Measurements from ENCODE around the gene PAQR4.

PAQR4 gene

DNA sequence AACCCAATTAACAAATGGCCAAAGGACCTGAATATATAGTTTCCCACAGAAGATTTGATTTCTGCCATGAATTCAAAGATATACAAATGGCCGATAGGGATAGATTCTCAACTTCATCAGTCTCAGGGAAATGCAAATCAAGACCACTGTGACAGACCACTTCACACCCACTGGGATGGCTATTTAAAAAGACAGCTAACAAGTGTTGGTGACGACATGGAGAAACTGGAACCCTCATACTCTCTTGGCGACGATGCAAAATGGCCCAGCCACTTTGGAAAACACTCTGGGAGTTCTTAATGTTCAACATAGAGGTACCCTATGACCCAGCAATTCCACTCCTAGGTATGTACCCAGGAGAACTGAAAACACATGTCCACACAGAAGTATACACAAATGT is 22.5 kb upstream of the PAQR4 start:
- DNase-seq: no peak

DNA sequence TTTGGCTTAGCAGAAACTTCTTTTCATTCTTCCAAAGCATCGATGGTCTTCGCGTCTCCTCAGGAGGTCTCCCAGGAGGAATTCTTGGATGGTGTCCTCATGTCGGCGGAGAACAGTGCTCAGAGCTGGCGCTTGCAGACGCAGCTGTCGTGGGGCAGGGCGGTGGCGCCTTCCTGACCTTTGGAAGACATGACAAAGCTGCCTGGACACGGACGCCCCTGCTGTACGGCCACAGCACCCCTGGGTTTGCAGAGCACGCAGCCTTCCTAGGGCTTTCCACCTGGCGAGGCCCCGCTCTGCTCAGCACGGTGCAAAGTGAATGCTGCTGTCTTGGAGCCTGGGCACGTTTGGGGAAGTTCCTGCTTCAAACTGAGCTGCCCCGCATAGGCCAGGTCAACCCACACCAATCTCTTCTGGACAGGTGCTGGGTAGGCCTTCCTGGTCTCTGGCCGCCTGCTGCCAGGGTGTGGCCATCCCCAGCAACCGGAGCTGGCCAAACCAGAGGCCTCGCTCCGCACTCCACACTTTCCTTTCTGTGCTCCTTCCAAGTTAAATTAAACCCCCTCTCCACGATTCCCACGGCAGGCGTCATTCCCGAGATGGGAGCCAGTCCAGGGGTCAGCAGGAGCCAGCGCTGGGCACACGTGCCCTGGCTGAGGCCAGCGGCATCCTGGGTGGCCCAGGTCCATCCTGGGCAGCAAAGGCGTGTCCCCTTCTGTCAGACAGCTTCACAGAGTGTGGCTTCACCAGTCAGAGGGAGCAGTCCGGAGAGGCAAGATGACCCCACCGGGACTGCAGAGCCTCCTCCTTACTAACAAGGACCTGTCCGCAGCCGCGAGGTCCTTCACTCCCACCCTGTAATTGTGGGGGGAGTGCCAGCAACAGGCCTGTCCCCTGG is 20.1 kb upstream of the PAQR4 start:
- DNase-seq: no peak

DNA sequence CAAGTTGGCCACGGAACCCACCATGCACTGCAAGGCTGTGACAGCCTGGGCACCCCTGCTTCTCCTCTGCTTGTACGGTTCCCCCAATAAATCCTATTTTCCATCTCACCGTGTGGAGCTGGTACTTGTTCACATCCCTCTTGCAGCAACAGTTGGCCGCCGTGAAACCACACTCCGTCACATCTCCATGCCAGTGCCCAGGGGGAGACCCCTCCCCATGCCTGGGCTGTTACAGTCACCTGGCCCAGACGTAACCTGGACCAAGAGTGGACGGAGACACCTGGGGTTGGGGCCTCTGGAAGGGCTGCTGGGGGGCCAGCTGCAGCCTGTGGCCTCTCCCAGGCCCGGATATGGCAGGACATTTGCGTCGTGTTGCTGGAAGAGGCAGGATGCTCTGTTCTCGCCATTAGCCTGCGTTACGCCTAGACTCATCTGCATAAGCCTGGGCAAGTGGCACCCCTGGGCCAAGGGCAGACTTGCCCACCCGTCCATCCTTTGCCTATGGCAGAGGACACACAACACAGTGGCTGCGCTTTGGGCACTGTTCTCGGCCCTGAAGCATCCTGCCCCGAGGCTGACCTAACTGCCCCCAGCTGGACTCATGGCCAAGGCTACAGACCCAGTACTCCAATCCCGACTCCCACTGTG is 19.3 kb upstream of the PAQR4 start:
- no peak for DNase-seq

DNA sequence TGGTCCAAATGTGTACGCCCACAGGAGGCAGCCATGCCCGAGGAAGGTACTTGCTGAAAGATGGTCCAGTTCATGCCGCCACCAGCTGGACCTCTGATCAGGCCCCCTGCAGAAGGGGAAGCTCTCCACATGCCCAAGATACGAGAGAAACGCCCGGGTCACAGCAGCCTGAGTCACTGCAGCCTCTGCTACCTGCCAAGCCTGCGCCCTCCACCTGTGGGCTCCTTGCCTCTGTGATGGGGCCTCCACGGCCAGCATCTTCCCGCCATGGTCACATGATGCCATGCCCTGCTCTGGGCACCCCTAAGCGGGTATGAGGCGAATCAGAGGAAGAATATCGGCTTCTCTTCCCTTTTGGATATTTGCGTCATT is 18.8 kb upstream of the PAQR4 start:
- DNase-seq: no peak

DNA sequence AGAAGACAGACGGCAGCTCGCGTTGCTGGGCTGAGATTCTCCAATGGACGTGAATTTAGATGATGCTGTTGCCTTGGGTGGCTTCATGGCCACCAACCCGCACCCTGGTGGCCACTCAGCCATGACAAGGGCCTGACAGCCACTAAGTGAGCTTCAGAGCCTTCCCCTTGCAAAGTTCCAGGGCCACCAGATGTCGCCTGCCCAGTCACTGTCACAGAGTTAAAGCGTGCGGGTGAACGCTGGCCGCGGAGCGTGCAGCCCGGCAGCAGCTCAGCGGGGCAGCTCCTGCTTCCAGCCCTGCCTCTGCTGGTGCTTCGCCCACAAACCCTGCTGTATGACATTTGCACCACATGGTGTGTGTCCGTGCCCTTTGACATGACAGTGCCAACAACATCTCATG is 18.4 kb upstream of the PAQR4 start:
- no peak for DNase-seq

DNA sequence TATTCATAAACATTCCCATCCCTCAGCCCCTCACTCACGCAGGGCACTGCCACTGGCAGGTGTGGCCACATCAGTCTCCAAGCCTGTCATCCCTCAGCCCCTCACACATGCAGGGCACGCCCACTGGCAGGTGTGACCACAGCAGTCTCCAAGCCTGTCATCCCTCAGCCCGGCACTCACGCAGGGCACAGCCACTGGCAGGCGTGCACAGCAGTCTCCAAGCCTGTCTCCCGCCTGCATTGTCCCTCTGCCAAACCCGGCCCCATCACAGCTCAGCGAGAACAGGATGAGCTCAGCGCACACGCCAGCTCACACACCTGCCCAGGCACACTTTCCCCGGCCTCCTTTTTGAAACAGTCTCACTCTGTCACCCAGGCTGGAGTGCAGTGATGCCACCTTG is 16.5 kb upstream of the PAQR4 start:
- no peak for DNase-seq

DNA sequence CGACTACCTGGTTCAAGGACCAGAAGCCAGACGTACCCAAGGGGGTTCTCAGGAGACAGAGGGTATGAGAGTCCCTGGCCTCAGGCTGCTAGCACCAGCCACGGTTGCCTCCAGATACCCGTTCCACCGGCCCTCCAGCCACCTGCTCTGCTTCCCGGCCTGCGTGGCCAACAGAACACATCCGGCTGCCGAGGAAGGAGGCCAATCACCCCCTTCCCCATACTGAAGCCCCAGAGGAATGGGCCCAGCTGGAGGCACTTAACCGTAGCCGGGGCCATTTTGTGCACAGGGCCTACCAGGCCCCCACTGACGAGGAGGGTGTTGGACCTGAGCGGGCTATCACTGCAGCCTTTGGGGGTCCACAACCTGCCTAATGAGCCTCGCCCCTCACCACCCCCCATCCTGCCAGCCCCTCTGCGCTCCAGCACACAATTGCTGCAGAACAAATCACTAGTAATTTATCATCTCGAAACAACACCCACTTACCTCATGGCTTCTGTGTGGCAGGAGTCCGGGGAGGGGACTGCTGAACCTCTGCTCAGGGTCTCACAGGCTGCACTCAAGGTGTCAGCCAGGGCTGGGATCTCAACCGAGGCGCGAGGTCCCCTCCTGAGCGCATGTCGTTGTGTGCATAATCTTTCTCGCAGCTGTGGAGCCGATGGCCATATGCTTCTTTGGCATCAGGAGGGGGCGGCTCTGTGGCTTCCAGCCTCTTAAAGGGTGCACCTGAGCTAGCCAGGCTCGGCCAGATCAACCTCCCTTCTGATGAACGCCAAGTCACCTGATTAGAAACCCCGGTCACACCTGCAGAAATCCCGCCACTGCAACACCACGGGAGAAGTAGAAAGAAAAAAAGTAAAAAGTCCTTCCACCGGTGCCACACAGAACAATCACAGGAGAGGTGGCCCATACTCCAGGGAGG is 15.2 kb upstream of the PAQR4 start:
- DNase-seq: no peak

DNA sequence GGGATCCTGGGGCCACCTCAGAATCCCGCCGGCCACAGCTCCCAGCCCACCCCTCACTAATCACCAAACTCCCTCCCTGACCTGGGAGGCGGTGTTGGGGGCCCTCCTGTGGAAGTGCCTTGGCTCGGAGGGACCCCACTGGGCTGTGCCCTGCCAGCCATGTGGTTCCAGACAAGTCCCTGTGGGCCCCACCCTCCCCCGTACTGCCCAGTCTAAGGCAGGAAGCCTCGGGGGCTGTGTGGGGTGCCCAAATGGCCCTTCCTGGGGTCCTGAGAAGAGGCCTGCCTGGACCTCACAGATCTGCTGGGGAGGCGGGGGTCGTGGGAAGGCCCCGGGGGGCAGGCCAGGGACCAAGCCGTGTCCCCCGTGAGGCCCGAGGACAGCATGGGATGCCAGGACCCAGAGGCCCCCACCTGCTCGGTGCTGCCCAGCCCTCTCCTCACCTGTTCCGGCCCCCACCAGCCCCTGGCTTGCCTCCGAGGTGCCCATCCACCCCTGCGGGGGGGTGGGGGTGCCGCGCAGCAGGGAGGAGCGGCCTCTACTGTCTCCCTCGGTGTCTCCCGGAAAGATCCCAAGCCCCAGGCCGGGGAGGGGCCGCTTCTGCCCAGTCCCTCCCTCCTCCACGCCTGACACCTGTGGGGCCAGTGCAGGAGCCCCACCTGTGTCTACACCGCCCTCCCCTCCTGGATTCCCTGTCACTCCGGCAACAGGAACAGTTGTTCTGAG is 14.3 kb upstream of the PAQR4 start:
- DNase-seq: no peak

DNA sequence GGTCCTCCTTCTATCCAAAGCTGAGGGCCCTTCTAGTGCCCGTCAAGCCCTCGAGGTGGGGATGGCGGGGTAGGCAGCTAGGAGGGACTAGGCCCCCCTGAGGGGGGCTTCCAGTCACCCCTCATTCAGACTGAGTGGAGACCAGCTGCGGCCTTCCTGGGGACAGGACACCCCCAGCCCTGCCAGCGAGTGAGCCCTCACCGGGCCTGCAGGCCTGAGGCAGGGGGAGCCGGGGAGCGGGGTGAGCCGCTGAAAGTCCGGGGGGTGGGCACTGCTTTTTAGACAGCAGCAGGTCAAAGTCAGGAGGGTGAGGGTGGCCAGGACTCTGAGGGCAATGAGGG is 13.7 kb upstream of the PAQR4 start:
- DNase-seq: no peak

DNA sequence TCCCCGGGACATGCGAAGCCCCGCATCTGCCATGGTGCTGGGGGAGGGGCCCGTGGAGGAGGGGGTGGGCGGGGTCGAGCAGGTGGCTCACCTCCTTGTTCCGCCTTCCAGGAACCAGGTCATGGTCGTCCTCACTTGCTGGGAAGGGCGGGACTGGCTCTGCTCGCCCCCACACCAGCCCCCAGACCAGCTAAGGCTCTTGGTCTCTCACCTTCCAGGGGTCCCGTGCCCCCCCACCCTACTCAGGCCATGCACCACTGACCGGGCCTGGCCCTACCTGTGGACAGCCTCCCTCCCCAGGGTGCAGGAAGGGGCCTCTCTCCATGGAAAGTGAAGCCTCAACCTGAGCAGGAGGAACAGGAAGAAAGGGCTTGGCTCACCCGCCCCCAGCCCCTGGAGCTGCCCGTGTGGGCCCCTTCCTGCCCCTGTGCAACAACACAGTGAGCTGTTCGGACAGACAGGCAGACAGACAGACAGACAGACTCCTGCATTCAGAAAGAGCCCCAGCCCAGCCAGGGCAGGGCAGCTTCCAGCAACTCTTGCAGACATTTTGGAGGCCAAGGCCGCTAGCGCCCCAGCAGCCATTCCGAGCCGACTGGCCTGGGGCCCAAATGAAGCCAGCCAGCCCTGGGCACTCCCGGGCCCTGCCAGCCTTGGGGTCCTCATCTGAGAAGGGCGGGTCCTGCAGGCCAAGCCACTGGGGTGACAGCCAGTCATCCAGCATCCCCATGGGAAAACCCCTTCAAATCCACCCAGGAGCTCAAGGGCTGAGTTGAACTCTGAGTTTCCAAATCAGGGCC is 13.2 kb upstream of the PAQR4 start:
- no peak for DNase-seq

DNA sequence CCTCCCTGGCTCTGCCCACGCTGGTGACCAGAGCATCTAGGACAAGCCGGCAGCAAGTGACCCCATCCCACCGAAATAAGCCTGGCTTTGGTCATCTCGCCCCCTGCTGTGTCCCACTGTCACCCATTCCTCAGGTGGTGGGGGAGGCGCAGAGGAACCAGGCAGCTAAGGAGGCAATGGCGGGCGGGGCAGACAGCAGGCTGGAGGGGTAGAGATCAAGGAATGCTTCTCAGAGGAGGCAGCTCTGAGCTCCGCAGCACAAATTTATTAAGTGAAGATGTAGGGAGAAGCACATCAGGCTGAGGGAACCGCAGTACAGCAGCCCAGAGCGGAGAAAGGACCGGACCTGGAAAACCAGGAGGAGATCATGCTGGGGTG is 12.6 kb upstream of the PAQR4 start:
- no peak for DNase-seq

DNA sequence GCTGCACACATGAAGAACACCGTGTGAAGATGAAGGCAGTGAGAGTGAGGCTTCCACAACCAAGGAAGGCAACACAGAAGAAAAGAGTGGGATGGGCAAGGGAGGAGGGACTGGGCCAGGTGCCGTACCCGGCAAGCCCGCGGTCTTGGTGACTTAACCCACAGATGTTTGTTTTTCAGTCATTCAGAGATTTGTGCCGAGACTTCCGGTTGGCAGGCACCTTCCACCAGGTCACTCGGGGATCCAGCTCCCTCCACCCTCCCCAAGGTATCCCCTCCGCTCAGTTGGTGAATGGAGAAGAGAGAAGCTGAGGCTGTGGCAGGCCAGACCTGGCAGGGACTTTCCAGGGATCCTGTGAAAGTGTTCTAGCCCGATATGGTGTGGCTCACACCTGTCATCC is 9.9 kb upstream of the PAQR4 start:
- no peak for DNase-seq

DNA sequence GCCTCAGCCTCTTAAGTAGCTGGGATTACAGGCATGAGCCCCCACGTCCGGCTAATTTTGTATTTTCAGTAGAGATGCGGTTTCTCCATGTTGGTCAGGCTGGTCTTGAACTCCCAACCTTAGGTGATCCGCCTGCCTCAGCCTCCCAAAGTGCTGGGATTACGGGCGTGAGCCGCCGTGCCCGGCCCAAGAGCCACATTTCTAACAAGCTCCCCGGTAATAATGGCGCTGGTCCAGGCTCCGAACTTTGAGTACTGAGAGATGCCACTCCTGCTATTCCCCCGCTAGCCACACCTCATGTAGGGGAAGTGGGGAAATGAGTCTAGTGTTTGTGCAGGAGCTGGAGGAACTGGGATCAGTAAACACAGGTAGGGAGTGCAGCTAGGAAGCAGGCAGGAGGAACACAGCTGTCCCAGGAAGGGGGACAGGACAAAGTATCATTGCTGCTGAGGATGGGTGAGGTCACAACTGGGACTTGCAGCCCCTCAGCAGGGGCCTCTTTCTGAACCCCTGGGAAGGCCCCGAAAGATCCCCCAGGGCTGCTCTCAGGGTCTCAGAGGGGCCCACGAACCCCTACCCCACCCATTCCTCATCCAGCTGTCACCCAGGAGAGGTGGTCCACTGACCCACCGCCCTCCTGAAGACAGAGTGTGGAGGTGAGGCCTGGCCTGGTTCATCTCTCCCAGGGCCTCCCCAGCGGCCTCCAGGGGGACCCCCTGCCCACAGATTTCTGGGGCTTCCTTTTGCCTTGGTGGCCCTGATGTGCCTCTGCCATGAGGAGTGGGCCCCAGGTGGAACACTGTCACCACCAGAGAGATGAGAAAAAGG is 8.8 kb upstream of the PAQR4 start:
- DNase-seq: no peak

DNA sequence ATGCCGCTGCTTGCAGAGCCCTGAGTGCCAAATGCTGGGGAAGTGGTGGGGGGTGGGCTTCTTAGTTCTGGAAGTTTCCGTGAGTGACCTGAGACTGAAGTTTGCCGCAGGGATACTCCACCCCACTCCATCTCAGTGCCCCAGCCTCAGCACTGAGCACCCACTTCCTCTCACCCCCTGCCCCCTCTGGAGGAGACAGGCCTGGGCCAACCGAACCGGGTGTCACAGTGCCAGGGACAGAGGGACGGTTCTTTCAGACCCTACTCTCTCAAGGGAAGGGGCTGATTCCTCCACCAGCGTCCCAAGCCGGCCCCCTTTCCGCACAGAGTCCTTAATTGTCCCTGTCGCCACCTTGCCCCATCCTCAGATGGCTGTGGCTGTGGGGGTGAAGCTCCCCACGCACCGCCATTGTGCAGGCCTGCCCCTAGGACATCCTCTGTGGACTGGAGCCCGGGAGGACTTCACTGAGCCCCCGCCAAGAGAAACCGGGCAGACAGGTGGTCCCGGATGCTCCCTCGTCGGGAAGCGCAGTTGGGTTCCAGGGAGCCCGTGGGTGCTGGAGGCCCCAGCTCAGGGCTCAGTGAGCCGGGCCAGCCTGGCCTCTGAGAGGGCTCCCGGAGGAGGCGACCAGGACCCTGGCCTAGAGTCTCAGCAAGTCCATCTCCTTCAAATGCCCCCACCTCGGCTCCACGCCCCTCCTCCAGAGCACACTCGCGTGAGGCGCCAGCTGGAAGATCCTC is 6.6 kb upstream of the PAQR4 start:
- no peak for DNase-seq

DNA sequence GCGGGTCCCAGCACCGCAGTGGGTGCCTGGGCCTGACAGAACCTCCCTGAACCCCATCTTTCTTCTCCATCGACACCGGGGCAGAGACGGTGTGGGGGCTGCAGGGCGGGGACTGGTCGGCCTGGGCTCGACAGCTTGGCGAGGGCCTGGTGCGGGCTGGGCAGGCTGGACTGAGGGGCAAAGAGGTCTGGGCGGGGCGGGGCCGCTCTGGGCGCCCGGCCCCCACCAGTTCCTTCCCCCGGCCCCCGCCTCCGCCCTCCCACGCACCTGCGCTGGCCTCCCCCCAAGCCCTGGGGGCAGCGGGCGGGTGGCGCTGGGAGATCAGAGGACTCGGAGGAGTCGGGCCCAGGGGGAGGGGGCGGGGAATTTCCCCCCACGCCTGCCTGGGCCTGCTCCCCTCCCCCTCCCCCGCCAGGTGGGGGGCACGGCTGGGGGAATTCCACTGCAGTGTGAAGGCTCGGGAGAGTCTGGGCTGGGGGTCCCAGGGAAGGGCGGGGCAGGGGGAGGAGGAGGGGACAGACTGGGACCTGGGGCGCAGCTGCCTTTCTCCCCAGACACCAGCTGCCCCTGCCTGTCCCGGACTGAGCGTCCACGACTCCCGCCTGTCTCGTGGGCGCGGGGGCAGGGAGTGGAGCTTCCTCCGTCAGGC is 6.0 kb upstream of the PAQR4 start:
- no peak for DNase-seq

DNA sequence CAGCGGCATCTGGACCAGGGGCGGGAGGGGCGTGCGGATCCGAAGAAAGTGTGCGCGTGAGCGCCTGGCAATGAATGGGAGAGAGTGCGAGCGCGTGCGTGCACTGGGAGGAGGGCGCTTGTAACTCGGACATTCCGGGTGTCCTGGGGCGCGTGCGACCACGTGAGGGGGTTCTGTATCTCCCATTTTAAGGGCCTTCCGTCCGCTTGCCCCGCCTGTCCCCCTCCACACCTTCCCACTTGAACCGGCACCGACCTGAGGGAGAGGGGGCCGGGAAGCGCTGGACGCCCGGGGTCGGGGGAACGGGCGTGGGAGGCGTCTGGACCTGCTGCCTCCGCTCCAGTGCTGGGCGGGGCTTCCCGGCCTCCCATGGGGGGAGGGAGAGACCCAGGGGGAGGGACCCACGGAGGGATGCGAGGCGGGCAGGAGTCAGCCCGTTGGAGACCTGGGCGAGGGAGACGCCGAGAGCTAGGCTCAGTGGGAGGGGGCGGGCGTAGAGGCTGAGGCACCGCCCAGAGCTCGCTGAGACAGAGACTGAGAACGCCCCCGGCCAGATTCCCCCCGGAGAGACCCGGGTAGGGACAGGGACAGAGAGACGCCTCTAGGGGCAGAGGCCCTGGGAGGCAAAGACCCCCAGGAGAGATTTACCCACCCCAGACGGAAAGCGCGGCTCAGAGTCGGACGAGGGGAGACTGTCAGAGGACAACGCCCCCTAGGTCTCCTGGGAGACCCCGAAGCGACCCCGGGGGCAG is 5.2 kb upstream of the PAQR4 start, which contains the start of gene KREMEN2:
Gene KREMEN2 (plus strand): TSS at position 553 of the 752 bp plus-strand sequence. CDS start 246 bp downstream, outside the sequence.
- DNase-seq: no peak

DNA sequence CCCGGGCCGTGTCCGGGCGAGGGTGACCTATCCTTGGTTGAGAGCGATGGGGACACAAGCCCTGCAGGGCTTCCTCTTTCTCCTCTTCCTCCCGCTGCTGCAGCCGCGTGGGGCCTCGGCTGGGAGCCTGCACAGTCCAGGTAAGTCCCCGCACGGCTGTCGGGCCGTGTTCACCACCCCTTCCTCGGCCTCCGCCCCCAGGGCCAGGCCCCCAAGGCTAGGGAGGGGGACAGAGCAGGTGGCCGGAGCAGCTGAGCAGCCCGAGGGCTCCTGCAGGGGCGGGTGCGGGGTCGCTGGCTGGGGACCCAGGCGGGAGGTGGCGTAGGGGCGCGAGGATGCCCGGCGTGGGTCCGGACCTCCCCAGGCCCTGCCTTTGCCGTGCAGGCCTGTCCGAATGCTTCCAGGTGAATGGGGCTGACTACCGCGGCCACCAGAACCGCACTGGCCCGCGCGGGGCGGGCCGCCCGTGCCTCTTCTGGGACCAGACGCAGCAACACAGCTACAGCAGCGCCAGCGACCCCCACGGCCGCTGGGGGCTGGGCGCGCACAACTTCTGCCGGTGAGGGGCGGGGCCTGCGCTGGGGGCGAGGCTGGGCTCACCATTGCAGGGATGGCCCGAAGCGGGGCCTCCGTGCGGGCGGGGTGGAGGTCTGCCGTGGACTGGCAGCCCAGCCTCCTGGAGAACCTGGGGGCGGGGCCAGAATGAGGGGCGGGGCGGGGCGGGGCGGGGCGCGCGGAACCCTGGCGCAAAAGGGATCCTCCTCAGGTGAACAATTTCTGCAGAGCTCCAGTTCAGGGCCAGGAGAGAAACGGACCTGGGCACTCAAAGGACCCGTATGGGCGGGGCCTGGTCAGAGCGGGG is 4.4 kb upstream of the PAQR4 start:
- no peak for DNase-seq

Data from fibroblast of skin of right quadriceps (primary cell).